Measurements from ENCODE around the gene XPO5.
A peak's percentile ranks its signal among the peaks of the same experiment; 100 is the strongest.
"Not testable (repeated sequence)": the region's sequence is repeated elsewhere in the genome, so short reads cannot be mapped to it uniquely, and the experiment has no call there.

XPO5 gene

DNA sequence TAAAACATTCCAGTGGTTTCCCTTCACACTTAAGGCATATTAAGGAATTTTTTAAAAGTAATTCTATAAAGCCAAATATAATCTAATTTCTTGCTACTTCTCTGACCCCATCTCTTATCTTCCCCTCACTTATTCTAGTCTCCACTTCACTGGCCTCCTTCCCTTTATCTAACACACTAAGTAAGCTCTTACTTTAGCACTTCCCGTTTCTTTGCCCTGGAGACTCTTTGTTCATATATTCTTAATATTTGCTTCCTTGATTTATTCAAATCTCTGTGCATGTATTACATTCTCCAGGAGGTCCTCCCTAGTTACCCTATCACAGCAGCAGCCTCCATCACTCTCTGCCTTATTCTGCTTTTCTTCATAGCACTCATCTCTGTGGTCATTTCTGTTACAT lies 33.0 kb upstream of the XPO5 start:
- TF ChIP-seq CTCF (conservative IDR thresholded peaks at IDR 0.05; ENCODE audit: low read depth, low read length): no peak
- no peak overlapping the region for H3K4me3 ChIP-seq (ENCODE audit: low read length)
- no peak for DNase-seq (ENCODE audit: low read depth)

GRCh38 chr6:43608310-43608763 lies 32.5 kb upstream of the XPO5 start:
- DNase-seq (ENCODE audit: low read depth): peak; percentile 50
- H3K4me3 ChIP-seq (ENCODE audit: low read length): no peak overlapping the region
- peak; percentile 87 for TF ChIP-seq CTCF (conservative IDR thresholded peaks at IDR 0.05; ENCODE audit: low read depth, low read length)

GRCh38 chr6:43606019-43606418 lies 30.2 kb upstream of the XPO5 start:
- TF ChIP-seq CTCF (conservative IDR thresholded peaks at IDR 0.05; ENCODE audit: low read depth, low read length): no peak
- no peak for DNase-seq (ENCODE audit: low read depth)
- H3K4me3 ChIP-seq (ENCODE audit: low read length): no peak overlapping the region

GRCh38 chr6:43604174-43604573 lies 28.3 kb upstream of the XPO5 start:
- no peak overlapping the region for H3K4me3 ChIP-seq (ENCODE audit: low read length)
- DNase-seq (ENCODE audit: low read depth): no peak
- TF ChIP-seq CTCF (conservative IDR thresholded peaks at IDR 0.05; ENCODE audit: low read depth, low read length): no peak

GRCh38 chr6:43600595-43600994 lies 24.8 kb upstream of the XPO5 start:
- DNase-seq (ENCODE audit: low read depth): no peak
- TF ChIP-seq CTCF (conservative IDR thresholded peaks at IDR 0.05; ENCODE audit: low read depth, low read length): no peak
- no peak overlapping the region for H3K4me3 ChIP-seq (ENCODE audit: low read length)

DNA sequence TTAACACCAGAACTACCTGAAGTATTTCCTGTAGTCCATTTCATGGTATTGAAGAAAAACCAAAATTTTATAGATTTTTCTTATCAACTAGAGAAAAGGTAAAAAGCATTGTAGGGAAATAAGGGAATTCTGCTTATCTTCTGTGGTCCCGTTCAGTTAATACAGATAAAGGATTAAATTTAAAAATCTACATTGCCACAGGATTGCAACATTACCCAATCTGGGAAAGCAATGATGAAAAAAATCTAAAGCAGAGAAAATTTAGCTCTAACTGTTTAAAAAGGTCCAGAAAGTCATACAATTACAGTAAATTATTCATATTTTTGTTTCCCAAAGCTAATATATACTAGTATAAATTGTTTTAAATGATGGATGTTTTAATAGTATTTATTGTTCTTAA lies 18.1 kb upstream of the XPO5 start:
- DNase-seq (ENCODE audit: low read depth): no peak
- H3K4me3 ChIP-seq (ENCODE audit: low read length): no peak overlapping the region
- TF ChIP-seq CTCF (conservative IDR thresholded peaks at IDR 0.05; ENCODE audit: low read depth, low read length): no peak

GRCh38 chr6:43589564-43589963 lies 13.7 kb upstream of the XPO5 start:
- H3K4me3 ChIP-seq (ENCODE audit: low read length); DNase-seq (ENCODE audit: low read depth): not testable (repeated sequence)

GRCh38 chr6:43588194-43588593 lies 12.4 kb upstream of the XPO5 start:
- no peak for DNase-seq (ENCODE audit: low read depth)
- H3K4me3 ChIP-seq (ENCODE audit: low read length): no peak overlapping the region
- TF ChIP-seq CTCF (conservative IDR thresholded peaks at IDR 0.05; ENCODE audit: low read depth, low read length): no peak

Measured in retinal pigment epithelial cell (primary cell).